Prostate gland (tissue), 2 donors: ENCODE results near the gene PAF1.

Source experiments
- CTCF ChIP-seq, 4 experiments: fragments of 200-600 bp in 2 of 4; fragments of 450-650 bp in 2 of 4; sonication (generic) in 2 of 4; IDR thresholded peaks; 1 replicate in 3 of 4; 2 replicates in 1 of 4; pipeline ENCODE4 v1.5.1; 2016 to 2019; ENCODE audit warnings: antibody characterized with exemption in 4 of 4, mild to moderate bottlenecking in 2 of 4, moderate library complexity in 2 of 4
- POLR2AphosphoS5 ChIP-seq: sonication (generic); formaldehyde crosslinking; IDR thresholded peaks from one replicate; pipeline ENCODE4 v1.6.1; 2017; ENCODE audit warnings: antibody characterized with exemption

- no peak for TF ChIP-seq CTCF (IDR thresholded peaks at IDR 0.05)
- TF ChIP-seq POLR2AphosphoS5: no peak
Observed at GRCh38 chr19:39360599-39360998, 30.3 kb downstream of the PAF1 start.
